ENCODE results near the gene UBE2I. TPM values are rescaled to one million over a fixed set of nuclear protein-coding genes. Genes with fewer than 3 reads are reported as not detected.

The UBE2I gene
- total RNA-seq, 1 experiment from 2014 or later, result 229 TPM

- peaks cover 35% of the 10 kb centered on the region for H3K27me3 Mint-ChIP-seq (ENCODE audit: low read depth)
- H3K4me1 Mint-ChIP-seq, result peaks cover 14% of the 10 kb centered on the region
- TF ChIP-seq HMGXB4 (CRISPR knock-in tag; IDR thresholded peaks at IDR 0.05), result no peak
- TF ChIP-seq ZSCAN18 (CRISPR knock-in tag; IDR thresholded peaks at IDR 0.05), result no peak
- no peak overlapping the region for H3K27ac Mint-ChIP-seq
- no peak overlapping the region for H3K4me3 Mint-ChIP-seq
- ChIA-PET CTCF (interaction anchor here (0.8 to 4.3 kb wide), 4 partner anchors 9 to 34 kb away, joined by 3 to 19 read pairs (median 4); no protein-coding TSS in a partner anchor), POLR2A (interaction anchor here (0.6 kb wide), 1 partner anchor 33 kb away, joined by 6 read pairs; no protein-coding TSS in a partner anchor)
- H3K36me3 Mint-ChIP-seq, result no peaks in the 10 kb centered on the region
- H3K9me3 Mint-ChIP-seq, result no peaks in the 10 kb centered on the region
- ATAC-seq, result no peak
- no peak for DNase-seq (ENCODE audit: low spot score)
These were observed 26.0 kb downstream of the UBE2I start for GRCh38 chr16:1335211-1335971.

GRCh38 chr16:1335996-1336395, 26.6 kb downstream of the UBE2I start:
- POLR2A ChIA-PET, result no interaction called here
- H3K27me3 Mint-ChIP-seq (ENCODE audit: low read depth), result peaks cover 35% of the 10 kb centered on the region

GRCh38 chr16:1336619-1337018, 27.2 kb downstream of the UBE2I start:
- DNase-seq (ENCODE audit: low spot score), result no peak
- Mint-ChIP-seq H3K27me3 (ENCODE audit: low read depth) (peaks cover 35% of the 10 kb centered on the region), H3K27ac (no peak overlapping the region), H3K4me1 (peaks cover 9% of the 10 kb centered on the region), H3K4me3 (no peak overlapping the region), H3K36me3 (no peaks in the 10 kb centered on the region), H3K9me3 (no peaks in the 10 kb centered on the region)
- CTCF ChIA-PET, result interaction anchor here (1.3 to 4.3 kb wide), 2 partner anchors 9 to 28 kb away, joined by 5 to 19 read pairs; no protein-coding TSS in a partner anchor
- ATAC-seq, result no peak
- POLR2A ChIA-PET, result no interaction called here
- no peak for TF ChIP-seq ZNF423 (CRISPR knock-in tag; IDR thresholded peaks at IDR 0.05)

More at GRCh38 chr16:1335996-1336395, 26.6 kb downstream of the UBE2I start:
- Mint-ChIP-seq H3K27ac (no peak overlapping the region), H3K4me3 (no peak overlapping the region), H3K9me3 (no peaks in the 10 kb centered on the region), H3K4me1 (peaks cover 14% of the 10 kb centered on the region), H3K36me3 (no peaks in the 10 kb centered on the region)
- ATAC-seq, result no peak
- TF ChIP-seq STAT6 (CRISPR knock-in tag; conservative IDR thresholded peaks at IDR 0.05; ENCODE audit: low read depth) (no peak), EMX1 (CRISPR knock-in tag; IDR thresholded peaks at IDR 0.05) (no peak), GABPB1 (CRISPR knock-in tag; IDR thresholded peaks at IDR 0.05) (no peak), NFATC4 (CRISPR knock-in tag; IDR thresholded peaks at IDR 0.05) (no peak), E2F4 (CRISPR knock-in tag; IDR thresholded peaks at IDR 0.05; ENCODE audit: borderline replicate concordance, low read depth) (no peak), CREB1 (CRISPR knock-in tag; IDR thresholded peaks at IDR 0.05) (no peak), SOX15 (CRISPR knock-in tag; IDR thresholded peaks at IDR 0.05) (no peak), ZNF219 (CRISPR knock-in tag; IDR thresholded peaks at IDR 0.05; ENCODE audit: borderline replicate concordance) (no peak)
- CTCF ChIA-PET, result interaction anchor here (1.1 to 4.3 kb wide), 3 partner anchors 10 to 35 kb away, joined by 3 to 19 read pairs (median 5); no protein-coding TSS in a partner anchor
- peak; percentile 61 for DNase-seq (ENCODE audit: low spot score)

Measured in WTC11 (cell line).